ENCODE data around the gene KASH5.

KASH5 gene

GRCh38 chr19:49348305-49349189 lies 39.5 kb upstream of the KASH5 start:
- H3K27me3 Mint-ChIP-seq (ENCODE audit: low read depth, poor library complexity), result peaks cover 13% of the 10 kb centered on the region
- no peaks in the 10 kb centered on the region for H3K9me3 Mint-ChIP-seq
- peaks cover 97% of the 10 kb centered on the region for H3K36me3 Mint-ChIP-seq (ENCODE audit: low read depth)
- H3K27ac Mint-ChIP-seq, result no peak overlapping the region
- no peak overlapping the region for H3K4me3 Mint-ChIP-seq
- no peak for TF ChIP-seq CTCF (IDR thresholded peaks at IDR 0.05)
- peaks cover 26% of the 10 kb centered on the region for H3K4me1 Mint-ChIP-seq
- no peak for DNase-seq

- peak overlapping the region; percentile 83 for H3K27ac Mint-ChIP-seq
- H3K4me3 Mint-ChIP-seq, result no peak overlapping the region
- peaks cover 23% of the 10 kb centered on the region for H3K4me1 Mint-ChIP-seq
- TF ChIP-seq CTCF (IDR thresholded peaks at IDR 0.05), result no peak
- peaks cover 9% of the 10 kb centered on the region for H3K27me3 Mint-ChIP-seq (ENCODE audit: low read depth, poor library complexity)
- DNase-seq, result no peak
- H3K9me3 Mint-ChIP-seq, result no peaks in the 10 kb centered on the region
- H3K36me3 Mint-ChIP-seq (ENCODE audit: low read depth), result peaks cover 97% of the 10 kb centered on the region
Measured at GRCh38 chr19:49349567-49349966, 38.5 kb upstream of the KASH5 start.

GRCh38 chr19:49355909-49356353 lies 32.1 kb upstream of the KASH5 start:
- Mint-ChIP-seq H3K9me3 (no peaks in the 10 kb centered on the region), H3K27me3 (ENCODE audit: low read depth, poor library complexity) (peaks cover 4% of the 10 kb centered on the region), H3K36me3 (ENCODE audit: low read depth) (peaks cover 90% of the 10 kb centered on the region), H3K4me1 (peaks cover 57% of the 10 kb centered on the region), H3K27ac (peak overlapping the region; percentile 97), H3K4me3 (peak overlapping the region; percentile 80)
- DNase-seq, result no peak
- TF ChIP-seq CTCF (IDR thresholded peaks at IDR 0.05), result no peak

GRCh38 chr19:49356382-49356781 lies 31.7 kb upstream of the KASH5 start:
- peaks cover 3% of the 10 kb centered on the region for H3K27me3 Mint-ChIP-seq (ENCODE audit: low read depth, poor library complexity)
- no peak for DNase-seq
- H3K4me1 Mint-ChIP-seq, result peaks cover 57% of the 10 kb centered on the region
- peak overlapping the region; percentile 80 for H3K4me3 Mint-ChIP-seq
- peak overlapping the region; percentile 97 for H3K27ac Mint-ChIP-seq
- TF ChIP-seq CTCF (IDR thresholded peaks at IDR 0.05), result no peak
- no peaks in the 10 kb centered on the region for H3K9me3 Mint-ChIP-seq
- peaks cover 86% of the 10 kb centered on the region for H3K36me3 Mint-ChIP-seq (ENCODE audit: low read depth)

GRCh38 chr19:49357186-49357585 lies 30.9 kb upstream of the KASH5 start:
- no peak for TF ChIP-seq CTCF (IDR thresholded peaks at IDR 0.05)
- H3K27ac Mint-ChIP-seq, result peak overlapping the region; percentile 97
- H3K27me3 Mint-ChIP-seq (ENCODE audit: low read depth, poor library complexity), result peaks cover 3% of the 10 kb centered on the region
- peaks cover 57% of the 10 kb centered on the region for H3K4me1 Mint-ChIP-seq
- peaks cover 78% of the 10 kb centered on the region for H3K36me3 Mint-ChIP-seq (ENCODE audit: low read depth)
- no peaks in the 10 kb centered on the region for H3K9me3 Mint-ChIP-seq
- DNase-seq, result no peak
- H3K4me3 Mint-ChIP-seq, result peak overlapping the region; percentile 80
